Body of pancreas (tissue), 4 donors: ENCODE data around the gene RASSF10. TPM values are rescaled to one million over a fixed set of nuclear protein-coding genes. Genes with fewer than 3 reads are reported as not detected.

ENCODE experiments used
- ATAC-seq: fragments of 150-250 bp; one replicate; pipeline ENCODE4 v1.9.1; 2016
- DNase-seq, 4 donors: peaks; one replicate each; pipeline ENCODE4 v3.0.0-alpha.2; 2019
- H3K27ac ChIP-seq, 4 donors: fragments of 200-600 bp; sonication (generic); 1 replicate in 3 of 4; 2 replicates in 1 of 4; pipeline versions ENCODE4 v1.5.1 to v1.6.1; 2016 to 2019; ENCODE audit warnings: mild to moderate bottlenecking in 1 of 4, mixed read lengths in 1 of 4, moderate library complexity in 1 of 4
- H3K27me3 ChIP-seq, 2 donors: fragments of 200-600 bp; sonication (generic); one replicate each; pipeline ENCODE4 v1.6.0; 2016; ENCODE audit warnings: mild to moderate bottlenecking in 1 of 2
- H3K36me3 ChIP-seq, 2 donors: fragments of 200-600 bp; sonication (generic); replicated peaks in 1 of 2; 2 replicates each; pipeline ENCODE4 v1.5.1; 2016; ENCODE audit warnings: low read depth in 2 of 2; ENCODE audit not compliant: insufficient read depth in 1 of 2
- H3K4me1 ChIP-seq: fragments of 200-600 bp; sonication (generic); one replicate; pipeline ENCODE4 v1.6.0; 2016
- H3K4me3 ChIP-seq, 2 donors: fragments of 200-600 bp; sonication (generic); 1 replicate in 1 of 2; 2 replicates in 1 of 2; pipeline ENCODE4 v1.5.1; 2016 to 2019
- H3K9me3 ChIP-seq, 3 donors: fragments of 200-600 bp; sonication (generic); 1 replicate in 2 of 3; 2 replicates in 1 of 3; pipeline ENCODE4 v1.5.1; 2016
- CTCF ChIP-seq, 7 experiments: fragments of 450-650 bp in 4 of 7; fragments of 200-600 bp in 3 of 7; sonication (generic) in 3 of 7; IDR thresholded peaks; one replicate each; pipeline ENCODE4 v1.5.1; 2016 to 2019; ENCODE audit warnings: antibody characterized with exemption in 7 of 7
- POLR2A ChIP-seq, 3 donors: fragments of 450-650 bp; IDR thresholded peaks; one replicate each; pipeline ENCODE4 v1.6.1; 2016; ENCODE audit warnings: antibody characterized with exemption in 3 of 3, mild to moderate bottlenecking in 2 of 3
- WGBS, 2 donors: methylation state at CpG; one replicate each; pipeline ENCODE4 v1.1.5; 2017; 5-methylcytosine and 5-hydroxymethylcytosine counted together
- intact Hi-C: fragments of 100-400 bp; cut with DNase I; formaldehyde crosslinking; loops from one replicate; pipeline ENCODE4 v1.15.1; 2023
- total RNA-seq, 2 donors: library from RNA; depleted of rRNA; stranded (reverse); fragments of >200 nt; gene quantifications; one replicate each; pipeline ENCODE4 v1.1.0, GENCODE V29; 2016

The RASSF10 gene
- total RNA-seq, 2 donors from 2014 or later, result not detected

- H3K36me3 ChIP-seq, result no peaks in the 10 kb centered on the region
- TF ChIP-seq CTCF (IDR thresholded peaks at IDR 0.05) (no peak), POLR2A (IDR thresholded peaks at IDR 0.05) (no peak)
- 95 to 99% methylated on average over 3 of the region's 3 CpGs for WGBS, 2 donors
- H3K27me3 ChIP-seq, result no peaks in the 10 kb centered on the region
- DNase-seq (no peak), ATAC-seq (no peak)
- H3K4me3 ChIP-seq, result no peak overlapping the region
- H3K27ac ChIP-seq, result no peak overlapping the region
- H3K4me1 ChIP-seq, result peaks cover 19% of the 10 kb centered on the region
- intact Hi-C loops, result loop anchor here (10.0 kb wide), 1 partner anchor 55 kb away; no protein-coding TSS in a partner anchor
- H3K9me3 ChIP-seq, result no peaks in the 10 kb centered on the region
Measured at GRCh38 chr11:13000116-13000515, 9.0 kb upstream of the RASSF10 start.

GRCh38 chr11:13000721-13001120 lies 8.4 kb upstream of the RASSF10 start:
- WGBS, 2 donors, result 20 to 31% methylated on average over 5 of the region's 5 CpGs
- Histone ChIP-seq H3K4me3 (no peak overlapping the region), H3K36me3 (no peaks in the 10 kb centered on the region), H3K27ac (no peak overlapping the region), H3K27me3 (no peaks in the 10 kb centered on the region), H3K9me3 (no peaks in the 10 kb centered on the region), H3K4me1 (peaks cover 19% of the 10 kb centered on the region)
- no peak for DNase-seq
- intact Hi-C loops, result loop anchor here (10.0 kb wide), 1 partner anchor 54 kb away; no protein-coding TSS in a partner anchor
- ATAC-seq, result no peak
- TF ChIP-seq POLR2A (IDR thresholded peaks at IDR 0.05), result no peak
- no peak for TF ChIP-seq CTCF (IDR thresholded peaks at IDR 0.05)

GRCh38 chr11:13003736-13004493 lies 5.2 kb upstream of the RASSF10 start:
- no peaks in the 10 kb centered on the region for H3K36me3 ChIP-seq
- no peak for DNase-seq
- H3K4me1 ChIP-seq, result peaks cover 26% of the 10 kb centered on the region
- intact Hi-C loops, result loop anchor here (10.0 kb wide), 1 partner anchor 51 kb away; no protein-coding TSS in a partner anchor
- WGBS, 2 donors, result 71 to 85% methylated on average over 4 of the region's 4 CpGs
- no peak overlapping the region for H3K27ac ChIP-seq
- TF ChIP-seq CTCF (IDR thresholded peaks at IDR 0.05) (no peak), POLR2A (IDR thresholded peaks at IDR 0.05) (no peak)
- no peaks in the 10 kb centered on the region for H3K9me3 ChIP-seq
- ATAC-seq, result no peak
- H3K27me3 ChIP-seq, result no peaks in the 10 kb centered on the region
- no peak overlapping the region for H3K4me3 ChIP-seq

GRCh38 chr11:13007182-13008060 lies 1.7 kb upstream of the RASSF10 start:
- ATAC-seq, result no peak
- DNase-seq, result no peak
- H3K27ac ChIP-seq, result no peak overlapping the region
- intact Hi-C loops, result loop anchor here (10.0 kb wide), 1 partner anchor 47 kb away; no protein-coding TSS in a partner anchor
- peaks cover 0 to 11% (median 0%) of the 10 kb centered on the region in 3 donors for H3K9me3 ChIP-seq
- WGBS, 2 donors, result 79 to 89% methylated on average over 4 of the region's 4 CpGs
- H3K36me3 ChIP-seq, result no peaks in the 10 kb centered on the region
- H3K4me3 ChIP-seq, result no peak overlapping the region
- peaks cover 48% of the 10 kb centered on the region for H3K4me1 ChIP-seq
- peaks cover 0 to 5% of the 10 kb centered on the region in 2 donors for H3K27me3 ChIP-seq
- no peak for TF ChIP-seq CTCF (IDR thresholded peaks at IDR 0.05)
- TF ChIP-seq POLR2A (IDR thresholded peaks at IDR 0.05), result no peak
